ENCODE measurements around the gene SELENOT. TPM values are rescaled to one million over a fixed set of nuclear protein-coding genes. Genes with fewer than 3 reads are reported as not detected.

SELENOT gene
- polyA plus RNA-seq, 1 of the 3 experiments (the other 2 are of a cell fraction): 143 TPM

DNA sequence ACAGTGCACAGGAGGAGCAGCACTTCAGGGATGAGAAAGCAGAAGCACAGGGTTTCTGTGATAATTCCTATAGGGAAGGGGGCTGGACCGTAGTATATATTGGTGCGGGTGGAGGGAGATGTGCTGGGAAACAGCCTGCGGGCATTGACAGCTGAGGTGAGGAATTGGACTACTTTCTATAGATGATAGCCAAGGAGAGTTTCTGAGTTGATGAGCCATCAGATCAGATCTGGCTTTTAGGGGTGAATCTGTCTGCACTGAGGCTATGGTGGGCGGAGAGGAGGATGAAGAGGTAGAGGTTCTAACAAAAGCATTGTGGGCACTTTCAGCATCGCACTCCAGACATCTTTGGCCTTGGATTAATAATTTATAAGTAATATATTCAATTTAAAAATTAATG lies 33.1 kb downstream of the SELENOT start (continued):
- TF ChIP-seq CHD2 (IDR thresholded peaks at IDR 0.05; ENCODE audit: low read length, partially characterized antibody) (no peak), ELF1 (IDR thresholded peaks at IDR 0.05) (no peak), NRF1 (IDR thresholded peaks at IDR 0.05; ENCODE audit: low read depth, low read length) (no peak), TCF12 (IDR thresholded peaks at IDR 0.05) (no peak)

DNA sequence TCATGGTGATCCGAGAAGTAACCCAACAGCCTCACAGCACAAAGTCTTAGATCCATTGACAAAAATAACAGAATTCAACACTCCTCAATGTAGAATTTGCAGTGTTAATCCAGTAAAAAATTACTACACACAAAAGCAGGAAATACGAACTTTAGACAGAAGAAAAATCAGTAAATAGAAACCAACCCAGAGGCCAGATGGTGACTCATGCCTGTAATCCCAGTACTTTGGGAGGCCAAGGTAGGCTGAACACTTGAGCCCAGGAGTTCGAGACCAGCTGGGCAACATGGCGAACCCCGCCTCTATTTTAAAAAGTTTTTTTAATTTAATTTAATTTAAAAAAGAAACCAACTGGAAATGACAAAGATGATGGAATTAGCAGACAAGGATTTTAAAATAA lies 36.1 kb downstream of the SELENOT start:
- ChIA-PET CTCF (no interaction called here), POLR2A (no interaction called here)
- no peaks in the 10 kb centered on the region for H3K9me3 ChIP-seq

More for the DNA sequence above, 36.1 kb downstream of the SELENOT start:
- no peaks in the 10 kb centered on the region for H3K79me2 ChIP-seq (ENCODE audit: insufficient read depth)
- H3K9ac ChIP-seq: no peak overlapping the region
- 74% methylated on average over 5 of the region's 5 CpGs for WGBS (ENCODE audit: low lambda C conversion rate)
- H3F3A ChIP-seq (replicated peaks; ENCODE audit: insufficient read depth): no peaks in the 10 kb centered on the region
- no peaks in the 10 kb centered on the region for H3K27me3 ChIP-seq (ENCODE audit: insufficient read depth)
- H3K4me3 ChIP-seq (ENCODE audit: low read depth in 2 of 2, low read length in 1 of 2): no peak overlapping the region
- H4K20me1 ChIP-seq (ENCODE audit: insufficient read depth): no peaks in the 10 kb centered on the region
- no peak overlapping the region for H3K4me2 ChIP-seq
- no peaks in the 10 kb centered on the region for H3K4me1 ChIP-seq (ENCODE audit: control insufficient read depth in 1 of 2, insufficient read depth in 2 of 2, low read depth in 1 of 2, low read length in 1 of 2)
- H3K9me2 ChIP-seq: no peaks in the 10 kb centered on the region
- no peak for TF ChIP-seq FOXM1 (IDR thresholded peaks at IDR 0.05; ENCODE audit: low read depth)
- no peak for TF ChIP-seq USF2 (IDR thresholded peaks at IDR 0.05; ENCODE audit: borderline replicate concordance, low read depth, low read length)
- TF ChIP-seq IRF3 (IDR thresholded peaks at IDR 0.05; ENCODE audit: low read depth, low read length): no peak
- no peak for TF ChIP-seq RFX5 (IDR thresholded peaks at IDR 0.05; ENCODE audit: low read length)
- TF ChIP-seq ELF1 (IDR thresholded peaks at IDR 0.05): no peak
- no peak for TF ChIP-seq SMC3 (IDR thresholded peaks at IDR 0.05; ENCODE audit: low read depth, low read length)
- TF ChIP-seq MEF2A (IDR thresholded peaks at IDR 0.05; ENCODE audit: borderline replicate concordance, low read depth): no peak
- TF ChIP-seq FOXJ3 (CRISPR knock-in tag; IDR thresholded peaks at IDR 0.05): no peak
- TF ChIP-seq CHD2 (IDR thresholded peaks at IDR 0.05; ENCODE audit: low read length, partially characterized antibody): no peak
- TF ChIP-seq CTCF (IDR thresholded peaks at IDR 0.05): no peak
- no peak for TF ChIP-seq SIN3A (IDR thresholded peaks at IDR 0.05; ENCODE audit: borderline replicate concordance, low read depth, low read length)
- TF ChIP-seq, protein P1, sequence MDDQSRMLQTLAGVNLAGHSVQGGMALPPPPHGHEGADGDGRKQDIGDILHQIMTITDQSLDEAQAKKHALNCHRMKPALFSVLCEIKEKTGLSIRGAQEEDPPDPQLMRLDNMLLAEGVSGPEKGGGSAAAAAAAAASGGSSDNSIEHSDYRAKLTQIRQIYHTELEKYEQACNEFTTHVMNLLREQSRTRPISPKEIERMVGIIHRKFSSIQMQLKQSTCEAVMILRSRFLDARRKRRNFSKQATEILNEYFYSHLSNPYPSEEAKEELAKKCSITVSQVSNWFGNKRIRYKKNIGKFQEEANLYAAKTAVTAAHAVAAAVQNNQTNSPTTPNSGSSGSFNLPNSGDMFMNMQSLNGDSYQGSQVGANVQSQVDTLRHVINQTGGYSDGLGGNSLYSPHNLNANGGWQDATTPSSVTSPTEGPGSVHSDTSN (IDR thresholded peaks at IDR 0.05): no peak
- TF ChIP-seq TEAD4 (IDR thresholded peaks at IDR 0.05; ENCODE audit: borderline replicate concordance, insufficient read depth): no peak
- no peak for TF ChIP-seq NRF1 (IDR thresholded peaks at IDR 0.05; ENCODE audit: low read depth, low read length)
- no peak for TF ChIP-seq POLR2AphosphoS5 (IDR thresholded peaks at IDR 0.05; ENCODE audit: low read depth, low read length)
- TF ChIP-seq MXI1 (IDR thresholded peaks at IDR 0.05; ENCODE audit: low read depth, low read length): no peak
- TF ChIP-seq TAF1 (IDR thresholded peaks at IDR 0.05; ENCODE audit: borderline replicate concordance, low read depth, low read length): no peak
- TF ChIP-seq FOSL2 (IDR thresholded peaks at IDR 0.05; ENCODE audit: borderline replicate concordance, low read depth): no peak
- H3K27ac ChIP-seq (ENCODE audit: low read depth in 2 of 2, low read length in 1 of 2): no peak overlapping the region
- DNase-seq: no peak
- H2AFZ ChIP-seq (ENCODE audit: low read depth): no peak overlapping the region
- no peaks in the 10 kb centered on the region for H3K36me3 ChIP-seq (replicated peaks in 1 of 2; ENCODE audit: control insufficient read depth in 1 of 2, insufficient read depth in 2 of 2, low read length in 1 of 2)

All from SK-N-SH (cell line).